IPS DF 6.9 (cell line): ENCODE data around the gene BRF1.

ENCODE experiments used
- DNase-seq: peaks from one replicate; pipeline ENCODE4 v3.0.0-alpha.2; 2013; ENCODE audit warnings: low read depth, low spot score
- H3K27ac ChIP-seq: one replicate; pipeline ENCODE4 v1.5.1; 2013; ENCODE audit warnings: low read length, control low read depth
- H3K27me3 ChIP-seq: 2 replicates; pipeline ENCODE4 v1.6.1; 2013; ENCODE audit warnings: mild to moderate bottlenecking, low read length; ENCODE audit not compliant: control insufficient read depth, insufficient read depth
- H3K36me3 ChIP-seq: 2 replicates; pipeline ENCODE4 v1.6.1; 2013; ENCODE audit warnings: low read length; ENCODE audit not compliant: control insufficient read depth, insufficient read depth
- H3K4me1 ChIP-seq: 2 replicates; pipeline ENCODE4 v1.6.1; 2013; ENCODE audit warnings: low read length; ENCODE audit not compliant: control insufficient read depth, insufficient read depth
- H3K4me3 ChIP-seq: 2 replicates; pipeline ENCODE4 v1.5.1; 2013; ENCODE audit warnings: mild to moderate bottlenecking, low read length
- H3K9me3 ChIP-seq: 2 replicates; pipeline ENCODE4 v1.6.1; 2013; ENCODE audit warnings: low read length, inconsistent platforms; ENCODE audit not compliant: control insufficient read depth, insufficient read depth
- WGBS: extraction: QIAGEN DNeasy Blood & Tissue Kit; methylation state at CpG from one replicate; pipeline ENCODE4 v1.1.7; 2013; ENCODE audit warnings: mixed read lengths, missing lambda C conversion rate; ENCODE audit not compliant: insufficient read length, insufficient coverage; 5-methylcytosine and 5-hydroxymethylcytosine counted together

BRF1 gene

DNA sequence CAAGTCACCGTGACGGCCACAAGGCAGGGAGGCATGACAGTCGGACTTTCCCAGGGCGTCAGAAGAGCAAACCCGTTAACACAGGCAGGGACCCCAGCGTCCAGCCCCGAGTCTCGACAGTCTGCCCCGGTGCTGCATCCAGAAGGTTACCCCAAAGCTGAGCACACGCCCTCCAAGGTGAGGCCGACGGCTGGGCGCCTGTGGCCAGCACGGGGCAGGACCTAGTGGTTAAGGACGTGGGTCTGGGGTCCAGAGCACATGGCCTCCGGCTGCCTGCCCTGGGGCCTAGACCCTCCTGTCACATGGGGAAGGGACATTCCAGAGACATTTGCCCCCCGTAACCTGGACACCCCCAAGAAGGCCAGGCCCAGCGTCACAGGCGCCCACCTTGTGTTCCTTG lies 82.2 kb downstream of the BRF1 start:
- Histone ChIP-seq H3K9me3 (no peaks in the 10 kb centered on the region), H3K36me3 (peaks cover 5% of the 10 kb centered on the region; the same call in 1 of the 2 replicates)
- no CpG with 5 or more reads among the region's 19 CpGs for WGBS

DNA sequence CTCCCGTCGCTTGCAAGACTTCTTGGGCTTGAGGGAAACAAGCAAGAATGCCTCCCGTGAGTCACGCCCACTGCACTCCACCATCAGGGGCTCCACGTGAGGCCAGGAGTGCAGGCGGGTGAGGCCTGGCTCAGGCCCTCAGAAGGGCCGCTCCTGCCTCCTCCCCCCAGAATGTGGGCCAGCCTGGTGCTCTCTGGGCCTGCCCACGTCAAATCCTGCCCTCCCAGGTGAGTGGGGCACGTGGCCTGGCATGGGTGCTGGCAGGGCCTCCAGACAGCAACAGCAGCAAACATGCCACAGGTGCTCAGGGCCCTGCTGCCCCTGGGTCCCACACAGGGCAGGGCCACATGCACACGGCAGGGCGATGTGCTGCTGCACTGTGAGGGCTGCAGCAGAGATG lies 83.0 kb downstream of the BRF1 start:
- WGBS, result no CpG with 5 or more reads among the region's 11 CpGs
- no peaks in the 10 kb centered on the region for H3K27me3 ChIP-seq
- peaks cover 5% of the 10 kb centered on the region; the same call in 1 of the 2 replicates for H3K36me3 ChIP-seq
- H3K4me1 ChIP-seq, result no peaks in the 10 kb centered on the region
- no peaks in the 10 kb centered on the region for H3K9me3 ChIP-seq
- DNase-seq, result no peak
- no peak overlapping the region for H3K27ac ChIP-seq
- no peak overlapping the region for H3K4me3 ChIP-seq

More for the DNA sequence above, 82.2 kb downstream of the BRF1 start:
- no peak overlapping the region for H3K4me3 ChIP-seq
- no peak overlapping the region for H3K27ac ChIP-seq
- DNase-seq, result no peak
- no peaks in the 10 kb centered on the region for H3K4me1 ChIP-seq
- no peaks in the 10 kb centered on the region for H3K27me3 ChIP-seq

- WGBS, result no CpG with 5 or more reads among the region's 30 CpGs
- Histone ChIP-seq H3K9me3 (no peaks in the 10 kb centered on the region), H3K27me3 (no peaks in the 10 kb centered on the region), H3K4me1 (no peaks in the 10 kb centered on the region), H3K4me3 (no peak overlapping the region), H3K27ac (no peak overlapping the region), H3K36me3 (peaks cover 5% of the 10 kb centered on the region; the same call in 1 of the 2 replicates)
- no peak for DNase-seq
These were observed 84.1 kb downstream of the BRF1 start for GRCh38 chr14:105216490-105217247.

GRCh38 chr14:105215602-105216001 lies 85.2 kb downstream of the BRF1 start:
- Histone ChIP-seq H3K36me3 (peaks cover 3% of the 10 kb centered on the region; the same call in 1 of the 2 replicates), H3K9me3 (no peaks in the 10 kb centered on the region), H3K27ac (no peak overlapping the region), H3K4me3 (no peak overlapping the region), H3K27me3 (no peaks in the 10 kb centered on the region), H3K4me1 (no peaks in the 10 kb centered on the region)
- no peak for DNase-seq
- no CpG with 5 or more reads among the region's 3 CpGs for WGBS

DNA sequence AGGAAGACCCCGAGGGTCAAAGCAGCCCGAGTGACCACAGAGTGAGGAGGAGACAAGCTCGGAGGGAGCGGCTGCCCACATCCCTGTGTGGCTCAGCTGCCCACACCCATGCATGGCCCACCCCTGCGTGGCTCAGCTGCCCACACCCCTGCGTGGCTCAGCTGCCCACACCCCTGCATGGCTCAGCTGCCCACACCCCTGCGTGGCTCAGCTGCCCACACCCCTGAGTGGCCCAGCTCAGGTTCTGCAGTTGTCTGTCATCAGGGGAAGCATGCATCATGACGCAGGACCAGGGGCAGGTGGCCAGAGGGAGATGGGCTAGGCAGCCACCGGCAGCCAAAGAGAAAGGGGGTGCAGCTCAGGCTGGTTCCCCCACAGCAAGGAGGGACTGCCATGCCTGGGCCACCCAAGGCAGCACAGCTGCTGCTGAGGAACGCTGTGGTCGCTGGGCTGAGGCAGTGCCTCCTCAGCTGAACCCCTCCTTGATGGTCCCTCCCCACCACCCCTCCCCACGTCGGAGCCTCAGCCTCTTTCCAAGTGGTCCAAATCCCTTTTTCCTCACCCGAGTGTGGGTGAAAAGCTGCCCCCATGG lies 86.4 kb downstream of the BRF1 start:
- no CpG with 5 or more reads among the region's 14 CpGs for WGBS
- H3K27ac ChIP-seq, result no peak overlapping the region
- H3K27me3 ChIP-seq, result no peaks in the 10 kb centered on the region
- no peaks in the 10 kb centered on the region for H3K9me3 ChIP-seq
- no peaks in the 10 kb centered on the region for H3K4me1 ChIP-seq
- peaks cover 3% of the 10 kb centered on the region; the same call in 1 of the 2 replicates for H3K36me3 ChIP-seq
- no peak for DNase-seq
- H3K4me3 ChIP-seq, result no peak overlapping the region

GRCh38 chr14:105213361-105213760 lies 87.4 kb downstream of the BRF1 start:
- H3K4me1 ChIP-seq, result no peaks in the 10 kb centered on the region

DNA sequence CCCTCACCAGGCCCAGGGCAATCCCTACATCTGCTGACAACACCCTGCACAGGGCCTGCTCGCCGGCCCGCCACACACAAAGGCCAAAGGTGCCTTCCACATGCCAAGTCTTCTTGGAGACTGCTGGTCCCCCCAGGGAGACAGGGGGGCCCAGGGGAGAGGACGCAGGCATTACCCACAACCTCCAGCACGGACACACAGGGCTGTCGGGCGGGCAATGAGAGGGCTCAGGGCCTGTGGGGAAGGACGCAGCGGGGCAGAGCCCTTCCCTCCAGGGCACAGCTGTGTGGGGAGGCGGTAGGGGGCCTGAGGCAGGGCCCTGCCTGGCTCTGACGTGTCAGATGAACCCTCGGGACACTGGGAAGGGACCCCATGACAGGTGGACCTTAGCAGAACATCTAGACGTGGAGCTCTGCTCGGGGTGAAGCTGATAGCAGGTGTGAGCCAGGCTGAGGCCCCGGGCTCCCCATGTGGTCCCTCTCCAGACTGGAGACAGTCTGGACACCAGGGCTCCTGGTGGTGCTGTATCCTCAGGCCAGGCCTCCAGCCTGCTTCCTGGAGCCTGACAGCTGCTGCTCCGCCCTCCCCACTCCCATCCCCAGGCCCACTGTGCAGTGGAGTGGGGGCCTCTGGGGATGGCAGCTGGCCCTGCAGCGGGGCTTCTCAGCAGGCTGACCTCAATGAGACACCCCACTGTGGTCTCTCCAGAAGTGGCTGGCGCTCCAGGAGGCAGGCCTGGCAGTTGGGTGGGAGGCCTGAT lies 88.1 kb downstream of the BRF1 start:
- H3K27ac ChIP-seq, result no peak overlapping the region
- no peaks in the 10 kb centered on the region for H3K4me1 ChIP-seq
- no peak for DNase-seq
- WGBS, result no CpG with 5 or more reads among the region's 18 CpGs
- H3K27me3 ChIP-seq, result no peaks in the 10 kb centered on the region
- H3K4me3 ChIP-seq, result no peak overlapping the region
- no peaks in the 10 kb centered on the region; the same call in 1 of the 2 replicates for H3K36me3 ChIP-seq
- no peaks in the 10 kb centered on the region for H3K9me3 ChIP-seq

More at GRCh38 chr14:105213361-105213760, 87.4 kb downstream of the BRF1 start:
- Histone ChIP-seq H3K36me3 (no peaks in the 10 kb centered on the region; the same call in 1 of the 2 replicates), H3K9me3 (no peaks in the 10 kb centered on the region), H3K4me3 (no peak overlapping the region), H3K27me3 (no peaks in the 10 kb centered on the region), H3K27ac (no peak overlapping the region)
- no peak for DNase-seq
- WGBS, result no CpG with 5 or more reads among the region's 10 CpGs

DNA sequence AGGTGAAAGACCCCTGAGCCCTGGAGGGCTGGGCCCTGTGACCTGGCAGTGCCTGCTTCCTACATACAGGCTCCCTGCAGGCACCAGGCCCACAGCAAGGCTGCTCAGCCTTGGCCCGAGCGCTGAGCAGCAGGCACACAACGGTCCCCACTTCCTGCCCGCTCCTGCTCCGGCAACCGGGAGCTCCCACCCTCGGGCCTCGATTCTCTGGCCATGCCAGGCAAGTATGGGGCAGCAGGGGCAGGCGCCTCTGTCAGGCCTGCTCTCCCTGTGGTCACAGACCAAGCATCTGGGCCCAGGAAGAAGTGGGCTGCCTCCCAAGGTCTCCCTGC lies 89.1 kb downstream of the BRF1 start:
- Histone ChIP-seq H3K9me3 (no peaks in the 10 kb centered on the region), H3K4me1 (no peaks in the 10 kb centered on the region), H3K36me3 (no peaks in the 10 kb centered on the region; the same call in 1 of the 2 replicates), H3K27me3 (no peaks in the 10 kb centered on the region), H3K4me3 (no peak overlapping the region), H3K27ac (no peak overlapping the region)
- DNase-seq, result no peak
- WGBS, result no CpG with 5 or more reads among the region's 9 CpGs

DNA sequence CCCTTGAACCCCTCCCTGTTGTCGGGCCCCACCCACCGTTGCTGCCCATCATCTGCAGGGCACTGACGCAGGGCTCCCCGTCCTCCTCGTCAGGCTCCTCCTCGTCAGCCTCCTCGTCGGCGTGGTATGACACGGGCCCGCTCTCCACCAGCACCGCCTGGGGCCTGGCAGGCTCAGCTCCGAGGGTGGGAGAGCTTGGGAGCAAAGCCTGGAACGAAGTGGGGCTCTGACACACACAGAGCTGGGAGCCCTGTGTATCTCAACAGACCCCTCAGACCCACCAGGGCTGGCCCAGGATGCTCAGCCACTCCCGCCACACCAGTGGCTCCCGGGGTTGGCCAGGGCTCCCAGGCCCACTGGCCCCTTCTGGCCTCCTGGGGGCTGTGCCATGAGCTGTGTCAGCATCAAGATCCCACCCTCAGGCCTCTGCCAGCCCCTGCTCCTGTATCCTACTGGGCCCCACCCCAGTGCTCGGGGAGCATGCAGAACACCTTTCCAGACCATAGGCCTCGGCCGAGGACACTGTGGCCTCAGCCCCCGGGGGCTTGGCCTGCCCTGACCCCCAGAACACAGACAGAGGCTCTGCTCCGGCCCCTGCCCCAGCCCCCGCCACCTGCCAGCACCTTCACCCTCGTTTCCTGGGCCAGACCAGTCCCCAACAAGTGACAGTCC lies 89.6 kb downstream of the BRF1 start:
- no CpG with 5 or more reads among the region's 23 CpGs for WGBS
- Histone ChIP-seq H3K4me3 (no peak overlapping the region), H3K9me3 (no peaks in the 10 kb centered on the region), H3K4me1 (no peaks in the 10 kb centered on the region), H3K27ac (no peak overlapping the region), H3K27me3 (no peaks in the 10 kb centered on the region), H3K36me3 (no peaks in the 10 kb centered on the region; the same call in 1 of the 2 replicates)
- DNase-seq, result no peak
